Subcutaneous abdominal adipose tissue (tissue), 5 donors: ENCODE results near the gene BCO1.

Experiments used
- H3K27ac ChIP-seq: one replicate; pipeline ENCODE4 v1.7.0; 2013; ENCODE audit warnings: low read depth, mild to moderate bottlenecking, inconsistent platforms, low read length, moderate library complexity
- H3K27me3 ChIP-seq, 5 donors: one replicate each; pipeline ENCODE4 v1.7.0; 2013; ENCODE audit warnings: low read length in 5 of 5, inconsistent platforms in 1 of 5; ENCODE audit not compliant: control insufficient read depth in 5 of 5, insufficient read depth in 4 of 5
- H3K36me3 ChIP-seq, 5 donors: one replicate each; pipeline ENCODE4 v1.7.0; 2013; ENCODE audit warnings: low read length in 5 of 5; ENCODE audit not compliant: control insufficient read depth in 5 of 5, insufficient read depth in 5 of 5
- H3K4me1 ChIP-seq, 5 donors: one replicate each; pipeline ENCODE4 v1.7.0; 2013; ENCODE audit warnings: low read length in 5 of 5, mild to moderate bottlenecking in 3 of 5, moderate library complexity in 1 of 5; ENCODE audit not compliant: control insufficient read depth in 5 of 5, insufficient read depth in 5 of 5
- H3K4me3 ChIP-seq, 5 donors: one replicate each; pipeline ENCODE4 v1.7.0; 2013; ENCODE audit warnings: low read length in 5 of 5, low read depth in 1 of 5
- H3K9ac ChIP-seq, 5 donors: one replicate each; pipeline ENCODE4 v1.7.0; 2013; ENCODE audit warnings: low read length in 5 of 5, mild to moderate bottlenecking in 4 of 5, moderate library complexity in 3 of 5
- H3K9me3 ChIP-seq, 5 donors: one replicate each; pipeline ENCODE4 v1.7.0; 2013; ENCODE audit warnings: low read length in 5 of 5; ENCODE audit not compliant: control insufficient read depth in 5 of 5
- donor health status: healthy.
- donor health status: healthy.
- donor health status: healthy.
- donor health status: healthy.
- donor health status: healthy.

BCO1 gene

DNA sequence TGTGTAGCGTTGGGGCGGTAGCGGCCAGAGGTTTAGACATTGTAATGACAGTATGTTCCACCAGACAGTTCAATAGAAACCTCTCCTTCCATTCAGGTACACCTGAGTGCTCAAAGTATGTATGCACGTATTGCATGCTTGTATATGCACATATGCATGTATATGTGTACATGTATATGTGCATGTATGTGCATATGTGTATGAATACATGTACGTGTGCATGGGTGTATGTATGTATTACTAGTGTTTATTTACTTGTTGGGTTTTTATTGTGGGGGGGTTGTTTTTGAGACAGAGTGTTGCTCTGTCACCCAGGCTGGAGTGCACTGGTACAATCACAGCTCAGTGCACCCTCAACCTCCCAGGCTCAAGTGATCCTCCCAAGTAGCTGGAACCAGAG is 30.0 kb downstream of the BCO1 start:
- no peaks in the 10 kb centered on the region for H3K9me3 ChIP-seq
- no peak overlapping the region for H3K27ac ChIP-seq
- H3K9ac ChIP-seq = no peak overlapping the region
- peaks cover 0 to 37% (median 32%) of the 10 kb centered on the region in 5 donors for H3K4me1 ChIP-seq
- no peaks in the 10 kb centered on the region for H3K27me3 ChIP-seq
- no peak overlapping the region for H3K4me3 ChIP-seq
- no peaks in the 10 kb centered on the region for H3K36me3 ChIP-seq

DNA sequence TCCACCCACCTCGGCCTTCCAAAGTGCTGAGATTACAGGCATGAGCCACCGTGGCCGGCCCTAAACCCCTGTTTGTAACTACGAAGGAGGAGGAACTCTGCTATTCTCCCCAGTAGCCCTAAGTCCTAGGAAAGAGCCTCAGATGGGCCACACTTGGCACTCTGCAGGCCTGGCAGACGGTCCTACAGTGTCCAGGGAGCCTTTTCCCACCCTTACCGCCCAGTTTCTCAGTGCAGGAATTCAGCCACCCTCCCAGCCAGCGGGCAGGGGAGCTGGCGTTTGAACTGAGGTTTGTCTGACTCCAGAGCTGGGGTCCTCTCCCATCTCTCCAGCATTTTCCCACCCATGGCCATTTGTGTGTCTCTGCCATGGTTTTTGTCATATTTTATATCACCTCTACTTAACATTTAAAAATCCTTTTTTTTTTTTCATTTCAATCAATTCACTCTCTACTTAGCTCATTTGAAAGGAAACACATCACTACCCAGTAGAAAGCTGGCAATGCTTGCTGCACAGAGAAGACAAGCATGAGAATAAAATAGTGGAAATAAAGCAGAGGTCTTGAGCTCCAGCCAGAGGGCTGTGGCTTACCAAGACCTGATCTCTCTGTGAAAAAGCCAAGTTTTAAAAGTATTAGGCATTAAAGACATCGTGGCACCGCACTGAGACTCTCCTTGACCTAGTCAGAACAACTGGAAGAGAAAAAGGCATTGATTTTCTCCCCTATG is 34.9 kb downstream of the BCO1 start:
- Histone ChIP-seq H3K4me1 (peaks cover 0 to 19% (median 16%) of the 10 kb centered on the region in 5 donors), H3K36me3 (no peaks in the 10 kb centered on the region), H3K4me3 (no peak overlapping the region), H3K27me3 (no peaks in the 10 kb centered on the region), H3K27ac (peak overlapping the region; percentile 64), H3K9ac (peak overlapping the region in 2 of 5 donors; percentile 33 to 41), H3K9me3 (no peaks in the 10 kb centered on the region)

DNA sequence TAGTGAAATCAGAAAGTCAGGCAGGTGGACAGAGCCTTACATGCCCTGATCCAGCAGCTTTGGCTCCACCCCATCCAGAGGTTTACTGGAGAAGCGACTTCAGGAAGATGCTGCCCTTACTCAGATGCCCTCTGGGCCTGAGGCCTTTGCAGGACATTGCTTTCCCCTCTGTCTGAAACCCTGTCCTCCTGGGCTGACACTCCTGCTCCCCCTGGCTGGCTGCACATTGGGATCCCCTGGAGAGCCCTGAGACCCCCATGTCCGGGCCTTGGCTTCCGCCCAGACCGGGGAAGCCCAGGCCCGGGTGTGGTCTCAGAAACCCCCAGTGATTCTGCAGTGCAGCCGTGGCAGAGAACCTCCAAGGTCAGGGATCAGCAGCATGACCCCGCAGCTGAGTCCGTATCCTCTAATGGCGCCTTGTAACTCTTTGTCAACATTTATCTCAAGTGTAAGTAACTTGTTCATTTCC is 36.6 kb downstream of the BCO1 start:
- H3K27ac ChIP-seq = no peak overlapping the region
- no peak overlapping the region for H3K4me3 ChIP-seq
- peaks cover 0 to 19% (median 16%) of the 10 kb centered on the region in 5 donors for H3K4me1 ChIP-seq
- H3K36me3 ChIP-seq = no peaks in the 10 kb centered on the region
- no peak overlapping the region for H3K9ac ChIP-seq
- H3K27me3 ChIP-seq = no peaks in the 10 kb centered on the region
- no peaks in the 10 kb centered on the region for H3K9me3 ChIP-seq

DNA sequence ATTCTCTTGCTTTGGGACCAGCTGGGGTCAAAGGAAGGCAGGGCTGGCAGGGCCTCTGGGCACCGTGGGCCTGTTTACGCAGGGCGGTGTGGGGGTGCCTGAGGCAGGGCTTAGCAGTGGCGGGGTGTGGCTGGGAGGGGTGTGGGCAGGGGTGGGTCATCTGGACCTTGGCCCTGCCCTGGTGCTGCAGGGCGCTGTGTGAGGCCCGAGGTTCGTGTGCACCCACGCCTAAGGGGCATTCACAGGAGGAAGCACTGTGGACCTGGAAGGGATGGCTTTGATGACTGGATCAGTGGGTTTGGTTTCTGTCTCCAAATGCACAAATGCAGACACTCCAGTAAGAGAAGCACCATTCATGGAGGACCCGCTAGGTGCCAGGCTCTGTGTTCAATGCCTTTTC is 37.3 kb downstream of the BCO1 start:
- no peaks in the 10 kb centered on the region for H3K9me3 ChIP-seq
- H3K36me3 ChIP-seq = no peaks in the 10 kb centered on the region
- H3K27ac ChIP-seq = no peak overlapping the region
- H3K9ac ChIP-seq = no peak overlapping the region
- H3K4me1 ChIP-seq = peaks cover 0 to 19% (median 16%) of the 10 kb centered on the region in 5 donors
- H3K27me3 ChIP-seq = no peaks in the 10 kb centered on the region
- H3K4me3 ChIP-seq = no peak overlapping the region

DNA sequence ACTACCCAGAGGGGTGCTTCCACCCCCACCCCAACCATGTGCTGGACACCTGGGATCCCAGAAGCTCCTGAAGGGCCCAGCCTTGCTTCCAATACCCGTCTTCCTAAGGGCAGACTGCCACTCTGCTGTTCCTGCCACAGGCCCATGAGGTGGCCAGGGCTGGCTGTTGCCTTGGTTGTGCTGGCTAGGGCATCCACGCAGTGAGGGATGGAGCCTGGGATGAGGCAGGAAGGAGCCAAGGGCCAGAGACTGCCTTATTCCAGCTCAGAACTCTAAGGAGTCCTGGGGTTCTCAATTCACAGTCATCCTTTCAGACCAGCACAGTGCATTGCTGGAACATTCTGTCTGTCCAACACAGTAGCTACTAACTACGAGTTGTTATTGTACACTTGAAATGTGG is 37.8 kb downstream of the BCO1 start:
- Histone ChIP-seq H3K27me3 (no peaks in the 10 kb centered on the region), H3K27ac (no peak overlapping the region), H3K9ac (no peak overlapping the region), H3K4me1 (peaks cover 0 to 19% (median 16%) of the 10 kb centered on the region in 5 donors), H3K4me3 (no peak overlapping the region), H3K36me3 (no peaks in the 10 kb centered on the region), H3K9me3 (no peaks in the 10 kb centered on the region)

DNA sequence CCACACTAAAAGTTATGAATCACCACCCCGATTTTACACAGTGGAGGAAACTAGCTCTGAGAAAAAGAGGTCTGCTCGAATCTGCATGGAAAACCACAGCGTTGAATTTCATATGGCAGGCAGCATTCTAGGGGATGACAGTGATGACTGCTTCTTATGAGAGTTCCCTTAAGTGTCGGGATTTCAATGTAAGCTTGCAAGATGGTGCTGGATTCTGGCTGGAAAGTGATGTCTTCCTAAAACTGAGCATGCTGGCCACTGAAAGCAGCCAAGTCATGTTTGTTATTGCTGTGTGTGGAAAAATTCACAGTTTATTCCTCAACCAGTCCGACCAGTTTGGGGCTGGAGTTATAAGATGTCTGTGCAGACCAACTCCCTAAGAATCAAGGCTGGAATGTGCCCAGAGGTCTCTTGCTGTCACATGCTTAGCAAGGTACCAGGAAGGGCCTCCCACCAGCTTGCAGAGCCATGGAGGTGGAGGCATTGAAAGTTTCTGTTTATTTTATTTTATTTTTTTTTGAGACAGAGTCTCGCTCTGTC is 39.1 kb downstream of the BCO1 start:
- Histone ChIP-seq H3K4me1 (peaks cover 0 to 15% (median 14%) of the 10 kb centered on the region in 5 donors), H3K27ac (no peak overlapping the region), H3K4me3 (no peak overlapping the region), H3K27me3 (no peaks in the 10 kb centered on the region), H3K9ac (no peak overlapping the region), H3K36me3 (no peaks in the 10 kb centered on the region), H3K9me3 (no peaks in the 10 kb centered on the region)

DNA sequence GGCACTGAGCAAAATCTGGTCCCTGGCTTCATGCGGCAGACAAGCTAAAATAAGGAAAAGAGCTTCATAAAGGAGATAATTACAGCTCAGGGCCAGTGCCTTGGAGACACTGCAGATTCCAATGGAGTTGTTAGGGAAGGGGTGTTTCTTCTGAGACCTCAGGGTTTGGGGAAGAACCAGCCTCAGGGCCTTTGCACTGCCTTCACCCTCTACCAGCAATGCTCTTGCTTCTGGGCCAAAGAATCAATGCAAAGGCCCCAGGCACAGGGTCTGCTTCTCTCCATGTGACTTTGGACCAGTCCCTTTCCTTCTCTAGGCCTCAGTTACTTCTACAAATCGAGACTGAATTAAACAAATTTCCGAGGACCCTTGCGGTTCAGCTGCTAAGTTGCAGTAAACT is 40.0 kb downstream of the BCO1 start:
- H3K36me3 ChIP-seq = no peaks in the 10 kb centered on the region
- no peaks in the 10 kb centered on the region for H3K27me3 ChIP-seq
- H3K4me1 ChIP-seq = peaks cover 0 to 11% (median 6%) of the 10 kb centered on the region in 5 donors
- H3K9me3 ChIP-seq = no peaks in the 10 kb centered on the region
- H3K27ac ChIP-seq = no peak overlapping the region
- H3K4me3 ChIP-seq = no peak overlapping the region
- H3K9ac ChIP-seq = no peak overlapping the region

DNA sequence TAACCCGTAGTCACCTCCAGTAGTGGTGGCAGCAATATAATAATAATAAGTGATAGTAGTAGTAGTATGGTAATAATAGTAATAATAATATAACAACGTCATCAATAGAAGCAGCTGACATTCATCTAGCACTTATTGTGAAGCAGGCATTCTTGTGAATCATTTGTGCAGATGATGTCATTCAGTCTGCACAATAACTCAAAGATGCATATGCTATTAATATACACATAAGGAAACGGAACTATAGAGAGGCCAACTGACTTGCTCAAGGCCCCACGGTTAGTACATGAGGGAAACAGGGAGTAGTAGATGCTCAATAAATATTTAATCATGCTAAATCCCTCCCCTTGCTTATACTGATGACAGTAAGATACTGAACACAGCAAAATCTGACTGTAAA is 40.9 kb downstream of the BCO1 start:
- Histone ChIP-seq H3K9ac (no peak overlapping the region), H3K27me3 (no peaks in the 10 kb centered on the region), H3K4me1 (peaks cover 0 to 7% (median 0%) of the 10 kb centered on the region in 5 donors), H3K36me3 (no peaks in the 10 kb centered on the region), H3K27ac (no peak overlapping the region), H3K4me3 (no peak overlapping the region), H3K9me3 (no peaks in the 10 kb centered on the region)

DNA sequence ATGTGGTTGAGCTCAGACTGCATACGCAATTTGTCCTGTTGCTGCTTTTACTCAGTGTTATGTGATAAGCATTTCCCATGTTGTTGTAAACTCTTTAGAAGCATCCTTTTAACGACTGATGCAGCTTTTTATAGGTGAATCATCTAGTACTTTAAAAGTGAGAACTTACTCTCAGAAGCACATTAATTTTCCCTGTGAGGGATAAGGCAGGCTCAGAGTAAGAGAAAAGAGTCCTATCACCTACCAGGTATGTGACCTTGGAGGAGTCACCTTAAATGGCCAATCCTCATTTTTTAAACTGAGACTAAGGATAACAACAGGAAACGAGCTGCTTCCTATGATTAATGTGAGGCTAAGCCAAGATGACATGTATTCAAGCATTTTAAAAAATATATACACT is 41.9 kb downstream of the BCO1 start:
- H3K9ac ChIP-seq = no peak overlapping the region
- no peaks in the 10 kb centered on the region for H3K36me3 ChIP-seq
- H3K27ac ChIP-seq = no peak overlapping the region
- H3K4me3 ChIP-seq = no peak overlapping the region
- H3K27me3 ChIP-seq = no peaks in the 10 kb centered on the region
- H3K4me1 ChIP-seq = peaks cover 0 to 7% (median 0%) of the 10 kb centered on the region in 5 donors
- no peaks in the 10 kb centered on the region for H3K9me3 ChIP-seq

DNA sequence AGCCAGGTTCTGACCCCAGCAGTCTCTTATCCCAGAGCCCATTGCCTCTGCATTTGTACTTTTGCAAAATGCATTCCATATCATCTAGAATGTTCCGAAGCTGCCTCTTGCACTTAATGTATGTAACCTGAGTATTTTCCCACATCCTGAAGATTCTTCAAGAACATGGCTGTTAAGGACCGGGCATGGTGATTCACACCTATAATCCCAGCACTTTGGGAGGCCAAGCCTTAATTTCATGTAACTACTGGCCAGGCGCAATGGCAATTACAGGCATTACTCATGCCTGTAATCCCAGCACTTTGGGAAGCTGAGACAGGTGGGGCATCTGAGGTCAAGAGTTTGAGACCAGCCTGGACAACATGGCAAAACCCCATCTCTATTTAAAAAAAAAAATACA is 44.6 kb downstream of the BCO1 start:
- no peaks in the 10 kb centered on the region for H3K36me3 ChIP-seq

More for the DNA sequence above, 44.6 kb downstream of the BCO1 start:
- Histone ChIP-seq H3K27me3 (no peaks in the 10 kb centered on the region), H3K27ac (no peak overlapping the region), H3K9me3 (no peaks in the 10 kb centered on the region), H3K9ac (no peak overlapping the region), H3K4me3 (no peak overlapping the region), H3K4me1 (peaks cover 0 to 7% (median 0%) of the 10 kb centered on the region in 5 donors)
